Left cardiac atrium (tissue), 4 donors: ENCODE data around the gene SOX2. TPM values are rescaled to one million over a fixed set of nuclear protein-coding genes. Genes with fewer than 3 reads are reported as not detected.
"Not testable (repeated sequence)": the region's sequence is repeated elsewhere in the genome, so short reads cannot be mapped to it uniquely, and the experiment has no call there.

Source experiments
- ATAC-seq, 2 donors: fragments of 200-7000 bp; cut with Tn5 transposase; one replicate each; pipeline ENCODE4 v1.9.1; 2020; ENCODE audit warnings: mild to moderate bottlenecking in 2 of 2, moderate library complexity in 2 of 2
- DNase-seq: peaks from one replicate; pipeline ENCODE4 v3.0.0-alpha.2; 2020
- intact Hi-C, 2 donors: fragments of 100-400 bp; cut with DNase I; formaldehyde crosslinking; loops; one replicate each; pipeline versions ENCODE4 v1.14.1 to v1.15.1; 2022 to 2023
- total RNA-seq, 2 donors: library from RNA; stranded (reverse); fragmentation: NEBNext Ultra II Directional; extraction: Animal tissue kit (Norgen Biotek cat#: 25700); gene quantifications; one replicate each; pipeline ENCODE4 v1.2.1, GENCODE V29; 2021
- donor health status: DM: no; HTN: yes; CAD: no.
- donor health status: DM: no; HTN: yes; CAD: no; lungs with severe emphysema.
- donor health status: DM: yes; HTN: yes; CAD: no.
- donor health status: Dilated cardiomyopathy.

The SOX2 gene
- total RNA-seq, 2 donors from 2014 or later = 0.21 to 0.56 TPM

GRCh38 chr3:181735911-181736310 is 24.2 kb downstream of the SOX2 start:
- ATAC-seq (no peak), DNase-seq (no peak)
- intact Hi-C loops = no loop called here

GRCh38 chr3:181738551-181738950 is 26.8 kb downstream of the SOX2 start:
- no peak for ATAC-seq
- intact Hi-C loops = no loop called here
- DNase-seq = no peak

- ATAC-seq (no peak), DNase-seq (no peak)
- intact Hi-C loops = no loop called here
These were observed 27.9 kb downstream of the SOX2 start for GRCh38 chr3:181739628-181740027.

GRCh38 chr3:181741417-181741816 is 29.7 kb downstream of the SOX2 start:
- no peak for ATAC-seq
- intact Hi-C loops = no loop called here

GRCh38 chr3:181752202-181752671 is 40.5 kb downstream of the SOX2 start:
- intact Hi-C loops = no loop called here
- no peak for ATAC-seq
- DNase-seq = no peak

More at GRCh38 chr3:181741417-181741816, 29.7 kb downstream of the SOX2 start:
- DNase-seq = no peak

GRCh38 chr3:181753391-181753790 is 41.7 kb downstream of the SOX2 start:
- intact Hi-C loops = no loop called here
- DNase-seq = no peak
- no peak for ATAC-seq

GRCh38 chr3:181755959-181756358 is 44.2 kb downstream of the SOX2 start:
- intact Hi-C loops = no loop called here
- ATAC-seq (no peak), DNase-seq (no peak)

- ATAC-seq (no peak), DNase-seq (no peak)
- intact Hi-C loops = no loop called here
These were observed 45.0 kb downstream of the SOX2 start for GRCh38 chr3:181756645-181757297.

- intact Hi-C loops = no loop called here
- ATAC-seq (no peak), DNase-seq (no peak)
These were observed 46.1 kb downstream of the SOX2 start for GRCh38 chr3:181757694-181758306.

GRCh38 chr3:181761906-181762305 is 50.2 kb downstream of the SOX2 start:
- intact Hi-C loops = no loop called here
- no peak for ATAC-seq
- DNase-seq = no peak

GRCh38 chr3:181764033-181764432 is 52.3 kb downstream of the SOX2 start:
- DNase-seq, intact Hi-C loops, ATAC-seq: not testable (repeated sequence)
